Neural crest cell (in vitro differentiated cells): Measurements from ENCODE around the gene NDUFAF3. TPM values are rescaled to one million over a fixed set of nuclear protein-coding genes. Genes with fewer than 3 reads are reported as not detected.
A peak's percentile ranks its signal among the peaks of the same experiment; 100 is the strongest.

Experiments
- DNase-seq: peaks from one replicate; pipeline ENCODE4 v3.0.0; 2021; ENCODE audit warnings: low read depth, mixed read lengths, low spot score
- H3K27ac Mint-ChIP-seq: one replicate; pipeline ENCODE4 v1.8.0; 2021; ENCODE audit warnings: mild to moderate bottlenecking, mixed read lengths; ENCODE audit not compliant: unreplicated experiment
- H3K27me3 Mint-ChIP-seq: 2 replicates; pipeline ENCODE4 v1.8.0; 2021; ENCODE audit warnings: low read depth, mild to moderate bottlenecking, mixed read lengths
- H3K36me3 Mint-ChIP-seq: 2 replicates; pipeline ENCODE4 v1.8.0; 2021; ENCODE audit warnings: low read depth, mild to moderate bottlenecking, mixed read lengths
- H3K4me1 Mint-ChIP-seq: 2 replicates; pipeline ENCODE4 v1.8.0; 2021; ENCODE audit warnings: mixed read lengths
- H3K4me3 Mint-ChIP-seq: one replicate; pipeline ENCODE4 v1.8.0; 2021; ENCODE audit warnings: mild to moderate bottlenecking, mixed read lengths
- H3K9me3 Mint-ChIP-seq: 2 replicates; pipeline ENCODE4 v1.8.0; 2021; ENCODE audit warnings: mixed read lengths
- CTCF ChIP-seq: fragments of 200-600 bp; sonication (generic); conservative IDR thresholded peaks from 2 replicates; pipeline ENCODE4 v1.5.0; 2021; ENCODE audit warnings: antibody characterized with exemption, mild to moderate bottlenecking
- total RNA-seq: library from RNA; stranded (reverse); gene quantifications from 2 replicates; pipeline ENCODE4 v1.2.1, GENCODE V29; 2021

Gene NDUFAF3
- total RNA-seq, 1 donor from 2014 or later, result 70.9 TPM

DNA sequence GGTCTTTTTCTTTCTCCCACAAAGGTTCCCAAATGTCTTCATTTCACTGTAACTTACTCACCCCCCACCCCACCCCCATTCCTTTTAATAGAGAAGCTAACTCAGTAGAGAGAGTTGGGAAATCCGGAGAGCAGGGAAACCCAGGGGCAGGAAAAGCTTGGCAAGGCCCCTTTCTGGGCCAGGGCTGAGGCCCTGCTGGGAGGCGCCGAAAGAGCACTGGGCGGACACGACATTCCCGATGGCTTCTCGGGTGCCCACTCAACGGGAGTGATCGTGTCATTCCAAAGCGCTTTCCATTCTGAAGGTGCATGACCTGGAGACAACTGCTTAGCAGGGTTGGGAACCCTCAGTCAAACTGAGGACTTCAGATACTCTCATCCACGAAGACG, 2.0 kb upstream of the NDUFAF3 start:
- H3K9me3 Mint-ChIP-seq, result no peaks in the 10 kb centered on the region
- H3K4me3 Mint-ChIP-seq, result peak overlapping the region; percentile 98
- H3K36me3 Mint-ChIP-seq, result peaks cover 13% of the 10 kb centered on the region
- H3K27me3 Mint-ChIP-seq, result peaks cover 6% of the 10 kb centered on the region
- H3K27ac Mint-ChIP-seq, result no peak overlapping the region
- DNase-seq, result no peak
- H3K4me1 Mint-ChIP-seq, result peaks cover 36% of the 10 kb centered on the region
- no peak for TF ChIP-seq CTCF

GRCh38 chr3:49020330-49021212, 1.4 kb upstream of the NDUFAF3 start:
- Mint-ChIP-seq H3K9me3 (no peaks in the 10 kb centered on the region), H3K36me3 (peaks cover 13% of the 10 kb centered on the region), H3K4me3 (peak overlapping the region; percentile 98), H3K4me1 (peaks cover 36% of the 10 kb centered on the region), H3K27me3 (peaks cover 6% of the 10 kb centered on the region), H3K27ac (peak overlapping the region; percentile 35)
- no peak for TF ChIP-seq CTCF
- no peak for DNase-seq

GRCh38 chr3:49021213-49021812, 608 bp upstream of the NDUFAF3 start:
- H3K4me1 Mint-ChIP-seq, result peaks cover 36% of the 10 kb centered on the region
- no peak for TF ChIP-seq CTCF
- H3K9me3 Mint-ChIP-seq, result no peaks in the 10 kb centered on the region
- peak overlapping the region; percentile 98 for H3K4me3 Mint-ChIP-seq
- H3K36me3 Mint-ChIP-seq, result peaks cover 16% of the 10 kb centered on the region
- DNase-seq, result peak; percentile 98
- peak overlapping the region; percentile 98 for H3K27ac Mint-ChIP-seq
- peaks cover 6% of the 10 kb centered on the region for H3K27me3 Mint-ChIP-seq

GRCh38 chr3:49022688-49023171, 809 bp downstream of the NDUFAF3 start:
- Mint-ChIP-seq H3K9me3 (no peaks in the 10 kb centered on the region), H3K4me3 (peak overlapping the region; percentile 98)
- DNase-seq, result no peak

DNA sequence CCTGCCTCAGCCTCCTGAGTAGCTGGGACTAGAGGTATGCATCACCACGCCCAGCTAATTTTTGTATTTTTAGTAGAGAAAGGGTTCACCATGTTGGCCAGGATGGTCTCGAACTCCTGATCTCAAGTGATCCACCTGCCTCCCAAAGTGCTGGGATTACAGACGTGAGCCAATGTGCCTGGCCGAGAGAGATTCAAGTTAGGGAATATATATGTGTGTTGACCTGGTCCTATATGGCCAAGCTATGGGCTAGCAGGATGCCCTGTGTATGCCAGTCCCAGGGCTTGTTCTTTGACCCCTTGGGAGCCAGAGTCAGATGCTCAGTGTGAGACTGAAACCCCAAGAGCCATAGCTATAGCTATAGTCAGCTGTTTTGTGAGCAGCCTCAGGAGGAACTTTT, 1.9 kb downstream of the NDUFAF3 start:
- H3K27ac Mint-ChIP-seq, result peak overlapping the region; percentile 27
- H3K36me3 Mint-ChIP-seq, result peaks cover 28% of the 10 kb centered on the region
- no peak for DNase-seq
- H3K4me3 Mint-ChIP-seq, result peak overlapping the region; percentile 98
- TF ChIP-seq CTCF, result no peak
- no peaks in the 10 kb centered on the region for H3K9me3 Mint-ChIP-seq
- H3K27me3 Mint-ChIP-seq, result peaks cover 7% of the 10 kb centered on the region
- H3K4me1 Mint-ChIP-seq, result peaks cover 43% of the 10 kb centered on the region

More at GRCh38 chr3:49022688-49023171, 809 bp downstream of the NDUFAF3 start:
- peaks cover 36% of the 10 kb centered on the region for H3K4me1 Mint-ChIP-seq
- no peak for TF ChIP-seq CTCF
- peak overlapping the region; percentile 98 for H3K27ac Mint-ChIP-seq
- H3K27me3 Mint-ChIP-seq, result peaks cover 6% of the 10 kb centered on the region
- peaks cover 24% of the 10 kb centered on the region for H3K36me3 Mint-ChIP-seq
